ENCODE measurements around the gene TBC1D24. TPM values are rescaled to one million over a fixed set of nuclear protein-coding genes. Genes with fewer than 3 reads are reported as not detected.
"Not testable (repeated sequence)": the region's sequence is repeated elsewhere in the genome, so short reads cannot be mapped to it uniquely, and the experiment has no call there.

The TBC1D24 gene
- polyA plus RNA-seq, 1 donor = 30.0 TPM

DNA sequence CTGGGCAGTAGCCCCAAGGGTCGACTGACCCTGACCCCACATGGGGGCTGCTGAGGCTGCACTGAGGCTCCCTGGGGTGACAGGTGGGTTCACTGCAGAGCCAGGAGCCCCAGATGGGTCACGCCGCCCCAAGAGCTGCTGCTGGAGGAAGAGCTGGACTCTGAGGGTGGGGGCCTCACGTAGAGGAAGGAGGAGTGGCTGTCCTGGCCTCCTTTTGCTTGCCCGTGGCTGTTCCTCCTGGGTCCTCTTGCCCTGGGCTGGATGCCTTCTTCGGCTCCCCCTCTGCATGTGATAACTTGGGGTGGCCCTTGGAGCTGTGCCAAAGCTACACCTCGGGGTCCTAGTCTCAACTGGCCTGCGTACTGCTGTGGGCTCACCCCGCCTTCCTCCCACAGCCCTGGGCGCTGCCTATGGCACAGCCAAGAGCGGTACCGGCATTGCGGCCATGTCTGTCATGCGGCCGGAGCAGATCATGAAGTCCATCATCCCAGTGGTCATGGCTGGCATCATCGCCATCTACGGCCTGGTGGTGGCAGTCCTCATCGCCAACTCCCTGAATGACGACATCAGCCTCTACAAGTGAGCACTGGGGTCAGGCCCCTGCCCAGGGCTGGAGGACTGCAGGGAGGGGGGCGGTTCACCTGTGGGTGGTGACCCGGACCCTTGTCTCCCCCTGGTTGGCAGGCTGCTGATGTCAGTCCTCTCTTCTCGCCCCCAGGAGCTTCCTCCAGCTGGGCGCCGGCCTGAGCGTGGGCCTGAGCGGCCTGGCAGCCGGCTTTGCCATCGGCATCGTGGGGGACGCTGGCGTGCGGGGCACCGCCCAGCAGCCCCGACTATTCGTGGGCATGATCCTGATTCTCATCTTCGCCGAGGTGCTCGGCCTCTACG is 44.1 kb downstream of the TBC1D24 start:
- no peak for DNase-seq

DNA sequence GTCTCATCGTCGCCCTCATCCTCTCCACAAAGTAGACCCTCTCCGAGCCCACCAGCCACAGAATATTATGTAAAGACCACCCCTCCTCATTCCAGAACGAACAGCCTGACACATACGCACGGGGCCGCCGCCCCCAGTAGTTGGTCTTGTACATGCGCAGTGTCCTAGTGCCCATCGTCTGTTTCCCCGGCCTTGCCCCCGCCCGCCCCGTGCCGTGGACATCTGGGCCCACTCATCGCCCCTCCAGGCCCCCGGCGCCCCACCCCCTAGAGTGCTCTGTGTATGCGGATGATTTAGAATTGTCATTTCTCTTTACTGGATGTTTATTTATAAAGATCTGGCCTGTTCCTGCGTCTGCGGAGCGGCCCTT is 44.8 kb downstream of the TBC1D24 start:
- no peak for DNase-seq

DNA sequence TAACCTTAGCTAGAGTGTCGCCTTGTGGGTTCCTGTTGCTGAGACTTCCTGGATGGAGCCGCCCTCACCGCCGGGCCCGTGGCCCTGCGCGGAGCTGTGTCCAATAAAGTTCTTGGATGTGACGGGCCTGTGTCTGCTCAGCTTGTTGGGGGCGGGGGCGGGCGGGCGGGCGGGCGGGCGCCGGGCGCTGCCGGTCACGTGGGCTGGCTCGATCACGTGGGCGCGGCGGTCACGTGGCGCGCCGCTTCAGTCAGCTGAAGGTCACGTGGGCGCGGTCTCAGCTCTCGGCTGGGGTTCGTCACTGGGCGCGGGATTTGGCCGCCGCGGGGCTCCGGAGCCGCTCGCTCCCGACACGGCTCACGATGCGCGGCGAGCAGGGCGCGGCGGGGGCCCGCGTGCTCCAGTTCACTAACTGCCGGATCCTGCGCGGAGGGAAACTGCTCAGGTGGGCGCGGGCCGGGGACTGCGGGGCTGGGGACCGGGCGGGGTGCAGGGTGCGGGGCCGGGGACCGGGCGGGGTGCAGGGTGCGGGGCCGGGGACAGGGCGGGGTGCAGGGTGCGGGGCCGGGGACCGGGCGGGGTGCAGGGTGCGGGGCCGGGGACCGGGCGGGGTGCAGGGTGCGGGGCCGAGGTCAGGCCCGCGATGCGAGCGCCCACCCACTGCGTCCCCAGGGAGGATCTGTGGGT is 45.3 kb downstream of the TBC1D24 start, which contains the start of gene AMDHD2:
AMDHD2 (plus strand) TSS at position 275 of the 687 bp plus-strand sequence; CDS start at position 363, 88 bp downstream.
- DNase-seq = peak; percentile 94

DNA sequence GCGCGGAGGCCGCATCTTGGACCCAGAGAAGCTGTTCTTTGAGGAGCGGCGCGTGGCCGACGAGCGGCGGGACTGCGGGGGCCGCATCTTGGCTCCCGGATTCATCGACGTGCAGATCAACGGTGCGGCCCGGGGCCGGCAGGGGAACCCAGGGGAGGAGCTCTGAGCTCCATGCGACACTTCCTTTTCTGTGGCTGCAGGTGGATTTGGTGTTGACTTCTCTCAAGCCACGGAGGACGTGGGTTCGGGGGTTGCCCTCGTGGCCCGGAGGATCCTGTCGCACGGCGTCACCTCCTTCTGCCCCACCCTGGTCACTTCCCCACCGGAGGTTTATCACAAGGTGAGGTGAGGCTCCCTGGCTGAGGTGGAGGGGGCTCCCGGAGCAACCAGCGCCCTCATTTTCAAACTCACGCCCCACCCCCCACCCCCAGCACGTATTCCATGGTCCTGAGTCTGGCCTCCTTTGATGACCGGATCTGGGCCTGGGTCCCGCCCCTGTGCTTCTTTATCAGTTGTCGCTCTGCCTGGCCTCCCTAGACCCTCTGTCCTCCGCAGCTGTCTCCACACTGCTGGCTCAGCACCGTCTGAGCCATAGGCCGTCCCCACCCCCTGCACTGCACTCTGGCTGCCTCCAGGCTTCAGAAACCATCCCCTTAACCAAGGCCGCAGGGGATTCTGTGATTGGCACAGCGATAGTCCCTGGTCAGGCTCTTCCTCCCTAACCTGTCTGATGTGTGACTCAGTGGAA is 46.0 kb downstream of the TBC1D24 start:
- DNase-seq = no peak

DNA sequence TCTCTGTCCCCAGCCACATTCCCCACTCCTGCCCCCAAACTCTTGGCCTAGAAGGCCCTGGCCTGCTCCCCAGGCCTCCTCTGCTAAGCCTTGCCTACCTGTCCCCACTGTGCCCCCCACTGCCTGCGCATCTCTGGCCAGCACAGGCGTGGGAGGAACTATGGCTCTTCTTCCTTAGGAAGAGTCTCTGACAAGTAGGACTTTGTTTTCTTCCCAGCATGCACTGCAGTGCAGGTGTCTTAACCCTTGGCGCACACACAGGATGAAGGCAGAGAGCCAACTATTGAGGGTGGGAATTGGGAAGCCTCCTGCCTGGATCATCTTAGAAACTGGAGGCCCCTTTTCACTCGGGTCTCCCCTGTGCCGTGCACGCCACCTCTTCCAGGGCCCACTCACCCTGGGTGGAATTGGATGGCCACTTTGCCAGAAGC is 48.9 kb downstream of the TBC1D24 start:
- no peak for DNase-seq

DNA sequence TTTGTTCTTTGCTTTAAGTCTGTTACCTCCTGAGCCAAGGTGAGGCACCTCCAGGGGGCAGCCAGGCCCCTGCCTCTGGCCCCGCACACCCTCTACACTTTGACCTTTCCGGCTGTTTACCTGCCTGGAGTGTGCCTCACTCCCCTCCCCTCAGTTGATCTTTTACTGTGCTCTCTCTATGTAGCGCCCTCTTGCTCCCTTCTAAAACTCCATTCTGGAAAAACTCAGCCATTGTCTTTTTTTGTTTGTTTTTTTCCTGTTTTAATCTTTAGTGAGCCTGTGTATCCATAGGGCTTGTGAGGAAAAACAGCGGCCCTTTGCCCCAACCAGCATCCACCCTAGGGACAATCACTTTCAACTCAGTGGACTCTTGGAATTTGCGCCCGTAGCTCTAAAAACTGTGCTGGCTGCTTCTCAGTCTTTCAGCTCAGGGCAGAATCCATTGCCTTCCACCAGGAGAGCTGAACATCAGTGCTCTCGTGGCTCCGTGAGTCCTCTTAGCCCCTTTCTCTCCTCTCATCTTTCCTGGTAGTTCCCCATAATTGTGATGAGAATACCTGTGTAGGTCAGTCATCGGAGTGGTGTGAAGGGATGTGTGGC is 49.5 kb downstream of the TBC1D24 start:
- DNase-seq = no peak

DNA sequence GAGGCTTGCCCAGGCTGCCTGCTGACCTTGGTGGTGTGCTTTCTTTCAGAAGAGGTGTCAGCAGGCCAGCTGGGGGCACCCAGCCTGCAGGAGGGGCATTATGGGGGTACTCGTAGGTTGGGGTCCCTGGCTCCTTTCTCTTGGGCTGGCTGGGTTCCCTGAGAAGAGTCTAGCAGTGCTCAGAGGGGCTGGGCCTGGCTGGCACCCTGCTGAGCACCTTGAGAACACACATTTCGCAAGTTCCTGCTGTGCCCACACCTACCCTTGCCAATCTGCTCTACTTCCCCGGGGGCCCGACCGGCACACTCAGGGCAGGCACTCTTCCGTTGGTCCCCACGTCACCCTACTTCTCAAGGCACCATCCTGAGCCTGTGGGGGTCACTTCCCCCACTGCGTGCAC is 51.2 kb downstream of the TBC1D24 start:
- DNase-seq = no peak

DNA sequence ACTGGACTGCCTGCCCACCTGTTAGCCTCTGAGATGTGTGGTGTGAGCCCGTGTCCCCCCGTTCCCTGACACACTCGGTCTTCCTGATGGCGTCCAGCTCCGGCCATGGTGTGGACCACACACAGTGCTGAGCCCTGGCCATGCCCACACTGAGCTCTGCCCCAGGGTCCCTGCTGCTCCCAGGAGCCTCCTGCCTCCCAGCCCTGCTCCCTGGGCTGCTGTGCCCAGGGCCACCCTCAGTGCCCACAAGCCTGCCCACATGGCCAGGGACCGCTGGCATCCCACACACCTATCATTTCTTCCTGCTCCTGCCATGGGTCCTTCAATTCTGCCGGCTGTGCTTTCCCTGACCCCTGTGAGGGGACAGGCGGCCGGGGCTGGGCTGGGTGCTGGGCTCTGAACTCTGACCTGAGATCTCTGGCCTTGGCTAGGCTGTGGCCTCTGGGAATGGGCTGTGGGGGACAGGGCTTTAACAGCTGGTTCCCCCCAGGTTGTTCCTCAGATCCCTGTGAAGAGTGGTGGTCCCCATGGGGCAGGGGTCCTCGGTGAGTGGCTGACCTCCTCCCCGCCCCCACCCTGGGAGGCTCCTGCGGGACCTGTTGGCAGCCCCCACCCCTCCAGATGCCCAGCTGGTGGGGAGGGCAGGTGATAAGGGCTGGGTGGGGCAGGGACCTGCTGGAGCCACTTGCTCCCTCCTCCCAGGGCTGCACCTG is 52.3 kb downstream of the TBC1D24 start:
- no peak for DNase-seq

DNA sequence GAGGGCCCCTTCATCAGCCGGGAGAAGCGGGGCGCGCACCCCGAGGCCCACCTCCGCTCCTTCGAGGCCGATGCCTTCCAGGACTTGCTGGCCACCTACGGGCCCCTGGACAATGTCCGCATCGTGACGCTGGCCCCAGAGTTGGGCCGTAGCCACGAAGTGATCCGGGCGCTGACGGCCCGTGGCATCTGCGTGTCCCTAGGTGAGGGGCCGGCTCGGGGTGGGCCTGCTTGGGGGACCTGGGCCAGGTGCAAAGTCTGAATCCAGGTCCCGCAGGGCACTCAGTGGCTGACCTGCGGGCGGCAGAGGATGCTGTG is 52.8 kb downstream of the TBC1D24 start:
- no peak for DNase-seq

DNA sequence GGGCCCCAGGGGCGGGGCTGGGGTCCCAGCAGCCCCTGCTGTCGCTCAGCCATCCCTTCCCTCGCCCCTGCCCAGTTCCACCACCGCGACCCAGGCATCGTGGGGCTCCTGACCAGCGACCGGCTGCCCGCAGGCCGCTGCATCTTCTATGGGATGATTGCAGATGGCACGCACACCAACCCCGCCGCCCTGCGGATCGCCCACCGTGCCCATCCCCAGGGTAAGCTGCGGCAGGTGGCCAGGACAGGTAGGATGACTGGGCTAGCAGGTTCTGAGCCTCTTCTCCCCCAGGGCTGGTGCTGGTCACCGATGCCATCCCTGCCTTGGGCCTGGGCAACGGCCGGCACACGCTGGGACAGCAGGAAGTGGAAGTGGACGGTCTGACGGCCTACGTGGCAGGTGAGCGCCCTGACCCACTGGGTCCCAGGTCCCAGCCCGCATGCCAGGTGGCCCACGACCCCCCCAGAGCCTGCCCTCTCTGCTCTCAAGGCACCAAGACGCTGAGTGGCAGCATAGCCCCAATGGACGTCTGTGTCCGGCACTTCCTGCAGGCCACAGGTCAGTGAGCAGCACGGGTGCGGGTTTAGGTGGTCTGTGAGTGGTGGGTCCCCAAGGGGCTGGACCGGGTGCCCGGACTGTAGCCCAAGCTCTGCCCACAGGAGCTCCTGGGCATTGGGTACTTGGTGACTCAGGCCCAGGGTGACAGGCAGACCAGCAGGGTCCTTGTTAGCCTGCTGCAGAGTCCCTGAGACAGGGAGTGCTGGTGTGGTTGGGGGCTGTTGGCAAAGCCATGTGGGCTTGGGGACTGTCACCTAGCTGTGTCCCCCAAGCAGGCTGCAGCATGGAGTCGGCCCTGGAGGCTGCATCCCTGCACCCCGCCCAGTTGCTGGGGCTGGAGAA is 53.5 kb downstream of the TBC1D24 start:
- DNase-seq = no peak

DNA sequence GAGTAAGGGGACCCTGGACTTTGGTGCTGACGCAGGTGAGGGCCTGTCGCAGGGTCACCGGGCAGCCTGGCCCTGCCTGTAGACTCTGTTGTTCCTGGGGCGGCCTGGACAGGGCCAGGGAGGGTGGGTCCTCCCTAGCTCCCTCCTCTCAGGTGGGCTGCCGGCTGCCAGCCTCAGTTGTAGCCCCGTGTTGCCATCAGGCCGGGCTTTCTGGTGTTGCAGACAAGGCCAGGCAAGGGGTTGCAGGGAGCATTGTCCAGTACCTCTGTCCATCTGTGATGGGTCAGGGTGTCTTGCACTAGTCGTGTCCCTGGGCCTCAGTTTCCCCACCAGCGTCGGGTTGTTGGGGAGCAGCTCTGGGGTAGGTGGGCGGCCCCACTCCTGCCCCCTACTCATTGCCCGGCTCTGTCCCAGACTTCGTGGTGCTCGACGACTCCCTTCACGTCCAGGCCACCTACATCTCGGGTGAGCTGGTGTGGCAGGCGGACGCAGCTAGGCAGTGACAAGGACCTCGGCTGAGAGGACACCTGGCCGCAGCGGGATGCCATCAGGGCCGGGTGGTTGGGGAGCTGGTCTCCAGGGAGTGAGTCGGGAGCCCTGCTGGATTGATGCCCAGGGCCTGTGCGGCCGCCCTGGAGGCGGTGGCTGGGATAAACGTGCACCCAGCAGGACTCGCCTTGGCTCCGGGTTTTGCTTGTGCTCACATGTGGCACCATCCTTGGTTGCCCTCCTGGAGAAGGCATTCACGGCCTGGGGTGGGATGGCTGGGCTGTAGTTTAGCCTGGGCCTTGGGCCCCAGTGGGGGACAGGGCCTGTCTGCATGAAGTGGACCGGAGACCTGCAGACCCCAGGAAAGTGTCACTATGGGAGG is 54.4 kb downstream of the TBC1D24 start:
- DNase-seq = no peak

DNA sequence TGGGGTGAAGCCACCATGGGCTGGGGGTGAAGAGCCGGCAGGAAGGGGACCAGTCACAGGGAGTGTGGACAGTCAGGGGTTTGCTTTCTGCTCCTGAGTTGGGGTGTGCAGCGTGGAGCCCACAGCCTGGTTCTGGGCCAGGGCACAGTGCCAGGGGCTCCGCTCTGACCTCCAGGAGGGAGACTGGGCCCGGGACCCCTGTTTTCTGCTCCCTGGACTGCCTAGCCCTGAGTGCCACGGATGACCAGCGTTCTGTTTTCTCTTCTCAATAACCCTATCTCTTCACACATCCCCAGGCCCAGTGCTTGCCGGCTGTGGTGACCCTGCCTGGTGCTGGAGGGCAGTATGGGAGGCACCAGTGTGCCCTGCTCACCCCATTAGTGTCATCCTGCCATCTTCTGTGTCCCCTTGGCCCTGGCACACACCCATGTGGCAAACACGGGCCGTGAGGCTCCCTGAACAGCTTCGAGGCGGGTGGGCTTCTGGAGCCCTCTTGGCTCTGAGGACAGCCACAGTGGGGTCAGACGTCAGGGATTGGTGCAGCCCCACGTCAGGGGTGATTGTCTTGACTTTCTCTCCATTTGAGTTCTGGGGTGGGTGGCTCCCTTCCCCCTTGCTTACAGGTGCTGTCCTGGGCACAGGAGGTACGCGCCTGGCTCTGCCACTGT is 55.2 kb downstream of the TBC1D24 start:
- no peak for DNase-seq

DNA sequence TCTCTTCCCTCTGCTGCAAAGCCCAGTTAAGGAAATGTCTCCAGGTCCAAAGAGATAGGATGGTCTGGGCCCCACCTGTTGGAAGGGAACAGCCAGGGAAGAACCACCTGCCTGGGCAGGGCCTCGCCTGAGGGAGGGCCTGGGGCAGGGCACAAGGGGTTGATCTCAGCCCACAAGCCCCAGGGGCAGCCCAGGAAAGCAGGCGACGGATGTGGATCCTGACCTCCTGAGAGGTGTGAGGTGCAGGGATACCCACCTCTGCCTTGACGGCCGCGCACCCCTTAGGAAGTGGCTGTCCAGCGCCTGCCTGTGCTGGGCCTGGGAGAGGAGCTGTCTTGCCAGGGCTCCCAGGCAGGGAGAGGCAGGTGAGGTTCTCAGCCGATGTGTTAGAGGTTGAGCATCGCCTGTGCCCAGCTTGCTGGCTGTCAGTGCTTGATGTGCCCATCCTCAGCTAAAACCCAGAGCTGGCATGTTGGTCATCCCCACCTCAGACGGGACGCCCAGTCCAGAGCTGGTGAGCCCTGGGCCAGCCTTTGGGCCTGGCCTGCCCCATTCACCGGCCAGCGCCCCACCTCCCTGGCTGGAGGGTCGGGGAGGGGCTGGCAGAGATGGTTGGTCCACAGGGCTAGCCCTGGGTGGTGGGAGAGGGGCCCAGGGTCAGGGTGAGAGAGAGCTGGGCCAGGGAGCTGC is 55.8 kb downstream of the TBC1D24 start:
- DNase-seq = no peak

DNA sequence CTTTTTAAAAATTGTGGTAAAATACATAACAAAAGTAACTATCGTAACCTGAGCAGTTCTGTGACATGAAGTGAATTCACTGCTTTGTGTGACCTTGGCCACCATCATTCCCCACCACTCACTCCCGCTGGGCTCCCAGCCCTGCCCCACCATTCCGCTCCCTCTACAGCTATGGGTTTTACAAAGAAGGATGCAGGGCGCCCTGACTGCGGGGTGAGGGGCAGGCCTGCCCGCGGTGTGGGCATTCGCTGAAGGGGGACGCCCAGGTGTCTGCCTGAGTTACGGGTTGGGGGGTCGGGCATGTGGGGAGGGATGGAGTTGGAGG is 56.4 kb downstream of the TBC1D24 start, which contains the start of gene CEMP1:
CEMP1 (minus strand) TSS at position 38 of the 325 bp plus-strand sequence. CDS start 335 bp downstream, outside the sequence.
- no peak for DNase-seq

DNA sequence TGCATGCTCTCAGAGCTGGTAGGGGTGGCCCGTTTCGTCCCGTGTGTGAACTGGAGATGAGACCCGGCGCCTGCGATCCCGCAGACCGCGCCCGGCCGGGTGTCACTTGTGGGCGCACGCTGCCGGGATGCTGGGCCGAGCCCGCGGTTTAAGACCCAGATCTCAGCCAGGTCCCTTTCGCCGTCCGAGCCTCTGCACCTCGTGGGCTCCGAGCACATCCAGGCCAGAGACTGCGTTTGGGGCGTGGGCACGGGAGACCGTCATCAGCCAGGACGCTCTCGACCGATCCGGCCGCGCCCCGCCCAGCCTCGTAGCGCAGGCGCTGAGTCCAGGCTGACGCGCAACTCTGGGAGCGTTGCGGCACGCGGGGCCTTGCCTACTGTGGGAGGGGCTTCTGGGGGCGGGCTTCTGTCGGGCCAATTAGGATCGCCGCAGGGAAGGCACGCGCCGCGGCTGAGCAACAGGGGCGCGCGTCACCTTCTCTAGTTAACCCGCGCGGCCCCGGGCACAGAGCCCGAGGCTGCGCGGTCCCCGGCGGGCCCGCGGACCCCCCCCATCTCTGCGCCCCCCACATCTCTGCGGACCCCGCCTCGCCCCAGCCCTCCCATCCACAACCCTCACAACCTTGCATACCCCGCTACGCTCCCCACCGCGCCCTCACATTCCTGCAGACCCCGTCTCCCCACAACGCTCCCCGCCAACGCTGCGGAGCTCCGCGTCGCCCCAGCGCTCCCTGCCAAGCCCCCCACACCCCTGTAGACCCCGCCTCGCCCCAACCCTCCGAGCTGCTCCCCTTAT is 57.0 kb downstream of the TBC1D24 start:
- DNase-seq = peak; percentile 99

DNA sequence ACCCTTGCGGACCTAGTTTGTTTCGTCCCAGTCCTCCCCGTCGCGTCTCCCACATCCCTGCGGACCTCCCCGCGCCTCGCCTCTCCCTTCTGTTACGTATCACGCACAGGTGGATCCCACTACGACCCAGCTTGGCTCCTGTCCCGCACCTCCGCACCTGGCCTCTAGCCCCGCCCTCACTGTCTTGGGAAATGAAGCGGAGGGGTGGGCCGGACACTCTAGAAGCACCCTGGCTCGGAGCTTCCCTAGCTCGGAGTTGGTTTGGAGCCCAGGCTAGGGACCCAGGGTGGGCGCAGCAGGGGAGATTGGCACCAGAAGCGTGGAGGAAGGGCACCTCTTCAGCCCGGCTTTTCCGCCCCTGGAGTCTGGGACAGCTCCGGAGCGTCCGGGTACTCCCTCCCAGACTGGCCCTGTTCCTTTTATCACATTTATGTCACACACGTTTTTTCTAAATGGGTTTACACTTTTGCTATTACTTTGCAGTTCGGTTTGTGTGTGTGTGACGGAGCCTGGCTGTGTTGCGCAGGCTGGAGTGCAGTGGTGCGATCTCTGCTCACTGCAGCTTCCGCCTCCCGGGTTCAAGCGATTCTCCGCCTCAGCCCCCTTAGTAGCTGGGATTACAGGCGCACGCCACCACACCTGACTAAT is 57.7 kb downstream of the TBC1D24 start:
- DNase-seq = peak; percentile 53

DNA sequence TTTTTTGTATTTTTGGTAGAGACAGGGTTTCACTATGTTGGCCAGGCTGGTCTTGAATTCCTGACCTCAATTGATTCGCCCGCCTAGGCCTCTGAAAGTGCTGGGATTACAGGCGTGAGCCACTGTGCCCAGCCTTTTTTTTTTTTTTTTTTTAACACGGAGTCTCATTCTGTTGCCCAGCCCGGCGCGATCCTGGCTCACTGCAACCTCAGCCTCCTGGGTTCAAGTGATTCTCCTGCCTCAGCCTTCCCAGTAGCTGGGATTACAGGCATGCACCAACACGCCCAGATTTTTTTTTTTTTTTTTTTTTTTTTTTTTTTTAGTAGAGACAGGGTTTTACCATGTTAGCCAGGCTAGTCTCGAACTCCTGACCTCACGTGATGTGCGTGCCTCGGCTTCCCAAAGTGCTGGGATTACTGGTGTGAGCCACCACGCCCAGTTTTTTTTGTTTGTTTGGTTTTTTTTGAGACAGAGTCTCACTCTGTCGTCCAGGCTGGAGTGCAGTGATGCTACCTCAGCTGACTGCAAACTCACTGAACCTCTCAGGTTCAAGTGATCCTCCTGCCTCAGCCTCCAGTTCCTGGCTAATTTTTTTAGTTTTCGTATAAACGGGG is 58.3 kb downstream of the TBC1D24 start:
- not testable (repeated sequence) for DNase-seq

Measured in hindlimb muscle (tissue), 1 donor.